Psoas muscle (tissue), 8 donors: ENCODE measurements around the gene MAP6. TPM values are rescaled to one million over a fixed set of nuclear protein-coding genes. Genes with fewer than 3 reads are reported as not detected.

Experiments used
- ATAC-seq, 4 donors: fragments of 200-7000 bp; cut with Tn5 transposase; one replicate each; pipeline ENCODE4 v1.9.1; 2020; ENCODE audit warnings: moderate library complexity in 3 of 4, mild to moderate bottlenecking in 2 of 4
- DNase-seq, 2 donors: peaks; one replicate each; pipeline ENCODE4 v3.0.0-alpha.2; 2020
- H3K27ac ChIP-seq: fragments of 200-600 bp; one replicate; pipeline ENCODE4 v1.8.0; 2022
- H3K27me3 ChIP-seq, 3 donors: fragments of 200-600 bp in 1 of 3; one replicate each; pipeline versions ENCODE4 v1.6.1 to v1.8.0; 2013 to 2022; ENCODE audit warnings: low read length in 2 of 3, mild to moderate bottlenecking in 2 of 3, moderate library complexity in 1 of 3; ENCODE audit not compliant: insufficient read depth in 3 of 3
- H3K36me3 ChIP-seq, 2 donors: fragments of 200-600 bp in 1 of 2; one replicate each; pipeline versions ENCODE4 v1.6.1 to v1.8.0; 2013 to 2022; ENCODE audit warnings: low read depth in 1 of 2, mild to moderate bottlenecking in 1 of 2, moderate library complexity in 1 of 2; ENCODE audit not compliant: insufficient read depth in 1 of 2
- H3K4me1 ChIP-seq: fragments of 200-600 bp; one replicate; pipeline ENCODE4 v1.8.0; 2022
- H3K4me3 ChIP-seq: fragments of 200-600 bp; one replicate; pipeline ENCODE4 v1.8.0; 2022; ENCODE audit warnings: mild to moderate bottlenecking
- H3K9me3 ChIP-seq: fragments of 200-600 bp; one replicate; pipeline ENCODE4 v1.8.0; 2022
- WGBS, 3 donors: extraction: QIAGEN DNeasy Blood & Tissue Kit; methylation state at CpG; one replicate each; pipeline versions ENCODE4 v1.1.6 to v1.1.7; 2013; 5-methylcytosine and 5-hydroxymethylcytosine counted together
- intact Hi-C, 2 donors: fragments of 100-400 bp; cut with DNase I; formaldehyde crosslinking; loops; one replicate each; pipeline versions ENCODE4 v1.11.0 to v1.14.2; 2022
- long read RNA-seq, 2 donors: library from polyadenylated mRNA; unstranded; transcript quantifications; one replicate each; pipeline ENCODE4 v2.0.0, GENCODE V29; 2021
- polyA plus RNA-seq, 3 donors: library from polyadenylated mRNA; stranded (reverse); fragments of 200-250 nt; gene quantifications; one replicate each; pipeline ENCODE4 v1.2.3, GENCODE V29; 2013
- total RNA-seq, 4 donors: library from RNA; stranded (reverse); fragmentation: NEBNext Ultra II Directional in 2 of 4; extraction: Animal tissue kit (Norgen Biotek cat#: 25700) in 2 of 4; gene quantifications; one replicate each; pipeline versions ENCODE4 v1.2.1 to v1.2.4, GENCODE V29; 2021 to 2023
- TF ChIP-seq, protein P1 (sequence below): fragments of 200-600 bp; IDR thresholded peaks from one replicate; pipeline ENCODE4 v1.8.0; 2022; ENCODE audit warnings: antibody characterized with exemption
- donor health status: healthy with polysubstance abuse.
- donor health status: DM: no; HTN: no; CAD: no; lungs with moderate emphysema.
- donor health status: Bipolar disorder and iron deficiency.
- donor health status: healthy.
- donor health status: DM: yes; HTN: yes; CAD: no.
- donor health status: DM: no; HTN: no; CAD: no.
- donor health status: DM: no; HTN: no; CAD: no.
- donor health status: DM: yes; HTN: yes; CAD: no.

Gene MAP6
- total RNA-seq (under 1 TPM; 0.14 to 0.56 (median 0.38) TPM), polyA plus RNA-seq (under 1 TPM; 0.19 to 0.26 (median 0.21) TPM)
- long read RNA-seq, donor 1 = 0 reads
- long read RNA-seq, donor 2, full-length matches to known transcripts = 1 of 1 reads
- long read RNA-seq, donor 2, partial matches to known transcripts = 0 of 1 reads
- long read RNA-seq, donor 2, other reads (novel, unspliced or antisense) = 0 of 1 reads

DNA sequence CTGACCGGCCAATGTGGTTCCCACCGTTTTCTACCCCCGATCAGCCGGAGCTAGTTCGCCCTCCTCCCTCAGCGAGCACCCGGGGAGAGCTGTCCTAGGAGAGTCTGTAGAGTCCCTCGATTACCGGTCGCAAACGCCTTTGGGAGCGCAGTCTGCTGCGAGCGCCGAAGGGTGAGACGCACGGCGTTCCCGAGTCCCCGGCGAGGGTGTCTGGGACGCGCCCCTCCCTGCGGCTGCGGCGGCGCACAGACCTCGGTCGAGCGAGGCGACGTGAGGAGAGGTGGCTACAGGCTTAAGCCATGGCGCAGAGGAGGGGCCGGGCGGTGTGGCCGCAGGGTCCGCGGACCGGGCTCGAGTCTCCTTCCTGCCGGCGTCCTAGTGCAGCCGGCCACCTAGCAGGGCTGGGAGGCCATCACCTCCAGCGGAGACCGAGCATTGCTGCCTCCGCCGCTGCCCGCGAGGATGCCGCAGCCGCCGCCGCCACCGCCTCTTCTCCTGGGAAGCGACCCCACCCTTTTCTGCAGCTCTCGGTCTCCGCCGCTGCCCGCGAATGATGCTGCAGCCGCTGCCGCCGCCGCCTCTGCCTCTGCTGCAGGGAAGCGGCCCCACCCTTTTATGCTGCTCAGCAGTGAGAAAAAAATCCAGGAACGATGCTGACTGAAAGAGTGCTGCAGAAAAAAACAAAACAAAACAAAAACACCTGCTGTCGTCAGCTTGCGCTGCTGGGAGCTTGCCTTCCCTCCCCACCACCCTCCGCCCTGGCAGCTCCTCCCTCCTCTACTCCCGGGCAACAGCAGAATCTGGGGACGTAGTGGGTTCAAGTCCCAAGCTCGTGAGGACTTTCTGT lies at the start of gene MAP6:
MAP6 (minus strand) TSS at position 588 of the 847 bp plus-strand sequence. CDS start 669 bp downstream, outside the sequence.
- TF ChIP-seq, protein P1, sequence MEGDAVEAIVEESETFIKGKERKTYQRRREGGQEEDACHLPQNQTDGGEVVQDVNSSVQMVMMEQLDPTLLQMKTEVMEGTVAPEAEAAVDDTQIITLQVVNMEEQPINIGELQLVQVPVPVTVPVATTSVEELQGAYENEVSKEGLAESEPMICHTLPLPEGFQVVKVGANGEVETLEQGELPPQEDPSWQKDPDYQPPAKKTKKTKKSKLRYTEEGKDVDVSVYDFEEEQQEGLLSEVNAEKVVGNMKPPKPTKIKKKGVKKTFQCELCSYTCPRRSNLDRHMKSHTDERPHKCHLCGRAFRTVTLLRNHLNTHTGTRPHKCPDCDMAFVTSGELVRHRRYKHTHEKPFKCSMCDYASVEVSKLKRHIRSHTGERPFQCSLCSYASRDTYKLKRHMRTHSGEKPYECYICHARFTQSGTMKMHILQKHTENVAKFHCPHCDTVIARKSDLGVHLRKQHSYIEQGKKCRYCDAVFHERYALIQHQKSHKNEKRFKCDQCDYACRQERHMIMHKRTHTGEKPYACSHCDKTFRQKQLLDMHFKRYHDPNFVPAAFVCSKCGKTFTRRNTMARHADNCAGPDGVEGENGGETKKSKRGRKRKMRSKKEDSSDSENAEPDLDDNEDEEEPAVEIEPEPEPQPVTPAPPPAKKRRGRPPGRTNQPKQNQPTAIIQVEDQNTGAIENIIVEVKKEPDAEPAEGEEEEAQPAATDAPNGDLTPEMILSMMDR = no peak
- peak; percentile 20 to 58 for DNase-seq
- peaks cover 0 to 67% (median 19%) of the 10 kb centered on the region in 3 donors for H3K27me3 ChIP-seq

DNA sequence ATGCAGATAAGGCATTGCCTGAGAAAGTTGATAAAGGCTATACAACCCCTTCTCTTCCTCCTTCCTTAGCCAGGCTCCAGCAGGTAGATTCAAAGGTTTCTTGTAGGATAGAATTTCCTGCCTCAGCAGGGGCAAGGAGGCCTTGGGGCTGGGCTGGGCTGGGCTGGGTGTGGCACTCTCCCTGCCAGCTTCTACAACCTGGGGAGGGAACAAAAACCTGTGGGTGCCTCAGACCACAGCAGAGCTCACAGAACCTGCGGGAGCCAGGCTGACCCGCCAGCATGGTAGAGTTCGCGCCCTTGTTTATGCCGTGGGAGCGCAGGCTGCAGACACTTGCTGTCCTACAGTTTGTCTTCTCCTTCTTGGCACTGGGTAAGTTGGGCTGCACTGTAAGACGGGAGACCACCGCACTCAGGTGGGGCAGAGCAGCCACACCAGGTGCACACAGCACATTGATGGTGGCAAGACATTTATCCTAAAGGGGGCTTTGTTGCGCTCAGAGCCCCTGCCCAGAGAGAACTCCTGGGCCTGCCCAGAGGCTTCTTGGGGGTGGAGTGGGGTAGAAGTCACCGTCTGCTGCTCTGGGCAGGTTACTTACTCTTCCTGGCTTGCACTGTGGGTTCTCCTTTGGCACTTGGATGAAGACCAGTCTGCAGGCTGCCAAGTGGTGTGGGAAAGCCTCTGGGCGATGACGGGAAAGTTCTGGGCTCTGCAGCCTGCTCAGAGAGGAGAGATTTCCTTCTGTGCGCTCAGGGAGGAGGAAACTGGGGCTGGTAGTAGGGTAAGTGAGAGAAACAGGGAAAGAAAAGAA lies 49.0 kb upstream of the MAP6 start, which contains the start of gene MOGAT2:
MOGAT2 (plus strand) TSS at position 231 of the 811 bp plus-strand sequence; CDS start at position 282, 51 bp downstream.
- no peaks in the 10 kb centered on the region for H3K4me1 ChIP-seq
- H3K9me3 ChIP-seq = no peaks in the 10 kb centered on the region
- H3K27ac ChIP-seq = no peak within 1 kb of the TSS
- WGBS, 3 donors = 65 to 75% (median 68%) methylated on average over 13 of the region's 13 CpGs
- TF ChIP-seq, protein P1 = no peak
- ATAC-seq (peak in 3 of 4 donors; percentile 60 to 86 (median 66)), DNase-seq (no peak)
- no peaks in the 10 kb centered on the region for H3K36me3 ChIP-seq
- H3K4me3 ChIP-seq = no peak within 1 kb of the TSS
- H3K27me3 ChIP-seq = no peaks in the 10 kb centered on the region
- intact Hi-C loops = no loop called here

More for the DNA sequence above, at the start of gene MAP6:
- H3K9me3 ChIP-seq = no peaks in the 10 kb centered on the region
- peaks cover 6% of the 10 kb centered on the region for H3K4me1 ChIP-seq
- no peaks in the 10 kb centered on the region for H3K36me3 ChIP-seq
- H3K27ac ChIP-seq = no peak within 1 kb of the TSS
- peak in 3 of 4 donors; percentile 30 to 63 (median 36) for ATAC-seq
- 3% methylated on average over 69 to 72 of the region's 72 CpGs for WGBS, 3 donors
- intact Hi-C loops = no loop called here
- H3K4me3 ChIP-seq = peak within 1 kb of the TSS; percentile 71

DNA sequence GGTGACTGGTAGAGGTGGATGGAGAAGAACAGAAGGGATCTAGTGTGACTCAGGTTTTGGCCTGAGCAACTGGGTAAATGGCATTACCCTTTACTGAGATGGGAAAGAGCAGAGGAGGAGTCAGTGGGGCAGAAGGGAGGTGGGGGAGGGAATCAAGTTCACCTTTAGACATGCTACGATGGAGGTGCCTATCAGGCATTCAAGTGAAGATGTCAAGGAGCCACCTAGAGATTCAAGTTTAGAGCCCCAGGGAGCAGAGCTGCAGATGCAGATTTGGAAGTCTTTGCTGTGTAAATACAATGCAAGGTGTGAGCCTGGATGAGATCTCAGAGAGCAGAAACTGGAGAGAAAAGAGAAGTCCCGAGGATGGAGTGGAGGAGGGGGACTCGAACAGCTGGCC lies 47.8 kb upstream of the MAP6 start:
- no peaks in the 10 kb centered on the region for H3K9me3 ChIP-seq
- no peaks in the 10 kb centered on the region for H3K4me1 ChIP-seq
- no peak overlapping the region for H3K4me3 ChIP-seq
- DNase-seq = no peak
- H3K36me3 ChIP-seq = no peaks in the 10 kb centered on the region
- intact Hi-C loops = no loop called here
- H3K27me3 ChIP-seq = no peaks in the 10 kb centered on the region
- no peak overlapping the region for H3K27ac ChIP-seq
- 69 to 75% (median 74%) methylated on average over 3 of the region's 3 CpGs for whole genome bisulfite sequencing, 3 donors
- TF ChIP-seq, protein P1 = no peak
- no peak for ATAC-seq

DNA sequence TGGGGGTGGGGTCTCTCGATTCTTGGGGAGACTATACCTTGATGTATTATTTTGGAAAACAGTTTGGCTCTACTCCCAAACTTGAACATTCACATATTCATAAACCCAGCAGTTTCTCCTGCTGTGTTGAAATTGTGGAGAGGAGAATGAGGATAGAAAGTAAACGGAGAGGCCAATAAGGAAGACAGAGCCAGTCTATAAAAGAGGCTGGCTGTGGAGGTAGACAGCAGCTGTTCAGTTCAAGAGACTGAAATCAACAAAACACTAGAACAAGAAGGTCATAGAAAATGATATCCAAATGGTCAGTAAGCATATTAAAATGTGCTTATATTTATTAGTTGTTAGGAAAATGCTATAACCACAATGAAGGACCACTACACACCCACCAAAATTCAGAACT lies 46.9 kb upstream of the MAP6 start:
- intact Hi-C loops = no loop called here
- ATAC-seq (no peak), DNase-seq (no peak)
- no peaks in the 10 kb centered on the region for H3K9me3 ChIP-seq
- H3K36me3 ChIP-seq = no peaks in the 10 kb centered on the region
- H3K27me3 ChIP-seq = no peaks in the 10 kb centered on the region
- no peak overlapping the region for H3K4me3 ChIP-seq
- no peak overlapping the region for H3K27ac ChIP-seq
- WGBS, 3 donors = 85 to 93% (median 85%) methylated on average over 2 of the region's 2 CpGs
- no peaks in the 10 kb centered on the region for H3K4me1 ChIP-seq
- TF ChIP-seq, protein P1 = no peak
